ENCODE data around the gene ABCB11.

Gene ABCB11

DNA sequence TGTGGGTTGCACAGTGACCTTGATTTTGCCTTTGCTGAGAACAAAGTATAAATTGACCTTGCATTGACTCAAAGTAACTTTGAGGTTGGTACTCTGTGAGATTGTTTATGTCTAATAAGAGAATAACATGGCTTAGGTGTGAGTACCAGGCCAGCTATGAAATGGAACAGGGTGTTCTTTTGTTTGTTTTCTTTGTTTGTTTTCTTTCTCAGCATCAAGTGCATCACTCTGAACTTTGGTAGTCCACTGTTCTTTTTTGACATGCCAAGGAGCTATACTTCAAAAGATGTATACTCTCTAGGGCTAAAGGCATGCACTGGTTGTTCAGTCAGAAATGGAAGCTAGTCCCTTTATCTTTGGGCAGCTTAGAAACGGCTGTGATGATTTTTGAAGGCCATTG is 5.1 kb downstream of the ABCB11 start:
- no peak overlapping the region for H2BK5ac ChIP-seq (ENCODE audit: low read depth, low read length, poor library complexity)
- no peak overlapping the region for H4K91ac ChIP-seq (ENCODE audit: low read depth, low read length)
- no peak overlapping the region for H3K9ac ChIP-seq (ENCODE audit: low read length)
- no peaks in the 10 kb centered on the region for H3K27me3 ChIP-seq (ENCODE audit: insufficient read depth, low read length)
- no peaks in the 10 kb centered on the region for H3K9me3 ChIP-seq (ENCODE audit: insufficient read depth, low read depth, low read length)
- H3K18ac ChIP-seq (ENCODE audit: low read length), result no peak overlapping the region
- H3K4me2 ChIP-seq (ENCODE audit: low read length), result no peak overlapping the region
- no CpG with 5 or more reads among the region's 1 CpG for WGBS (ENCODE audit: extremely low coverage, insufficient coverage, insufficient read length)
- no peak overlapping the region for H4K12ac ChIP-seq (ENCODE audit: low read depth, low read length)
- no peak overlapping the region for H4K8ac ChIP-seq (ENCODE audit: low read depth, low read length)
- DNase-seq, result no peak
- no peaks in the 10 kb centered on the region for H3K79me2 ChIP-seq (ENCODE audit: control insufficient read depth, insufficient read depth, low read length, poor library complexity)
- no peak overlapping the region for H2AK5ac ChIP-seq (ENCODE audit: low read length)
- H3K27ac ChIP-seq (ENCODE audit: low read depth, low read length), result no peak overlapping the region
- no peak overlapping the region for H2AFZ ChIP-seq (ENCODE audit: insufficient read depth, low read length, poor library complexity)
- H3K4ac ChIP-seq (ENCODE audit: low read depth, low read length), result no peak overlapping the region
- H2BK12ac ChIP-seq (ENCODE audit: low read length), result no peak overlapping the region
- H3K4me3 ChIP-seq (ENCODE audit: low read depth, low read length), result no peak overlapping the region
- no peaks in the 10 kb centered on the region for H3K36me3 ChIP-seq (ENCODE audit: control insufficient read depth in 1 of 2, insufficient read depth in 2 of 2, low read length in 2 of 2)
- H3K23ac ChIP-seq (ENCODE audit: low read length), result no peak overlapping the region
- H3K4me1 ChIP-seq (ENCODE audit: control insufficient read depth in 1 of 2, insufficient read depth in 2 of 2, low read length in 2 of 2), result no peaks in the 10 kb centered on the region
- H3K79me1 ChIP-seq (ENCODE audit: low read length), result no peaks in the 10 kb centered on the region
- H3K14ac ChIP-seq (ENCODE audit: low read length), result no peak overlapping the region
- no peak overlapping the region for H2BK120ac ChIP-seq (ENCODE audit: insufficient read depth, low read length, poor library complexity)

DNA sequence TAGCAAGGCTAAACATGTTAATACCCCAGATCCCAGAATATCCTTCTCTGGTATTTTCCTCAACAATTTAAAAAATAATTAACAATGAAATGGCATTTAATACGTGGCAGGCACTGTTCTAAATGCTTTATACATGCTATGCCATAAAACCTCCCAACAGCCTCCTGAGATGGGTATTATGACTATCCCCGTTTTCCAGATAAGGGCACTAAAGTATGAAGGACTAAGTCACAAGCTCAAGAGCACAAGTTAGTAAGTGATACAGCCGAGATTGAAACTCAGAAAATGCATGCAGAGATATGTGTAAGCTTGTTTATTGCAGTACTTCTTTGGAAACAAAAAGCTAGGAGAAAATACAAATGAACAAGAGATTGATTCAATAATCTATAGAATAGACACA is 8.0 kb downstream of the ABCB11 start:
- Histone ChIP-seq H3K4me3 (ENCODE audit: low read depth, low read length) (no peak overlapping the region), H2BK120ac (ENCODE audit: insufficient read depth, low read length, poor library complexity) (no peak overlapping the region), H2AK5ac (ENCODE audit: low read length) (no peak overlapping the region), H2BK5ac (ENCODE audit: low read depth, low read length, poor library complexity) (no peak overlapping the region), H3K79me1 (ENCODE audit: low read length) (no peaks in the 10 kb centered on the region), H3K4me2 (ENCODE audit: low read length) (no peak overlapping the region), H3K9ac (ENCODE audit: low read length) (no peak overlapping the region), H3K4ac (ENCODE audit: low read depth, low read length) (no peak overlapping the region), H4K12ac (ENCODE audit: low read depth, low read length) (no peak overlapping the region), H3K27me3 (ENCODE audit: insufficient read depth, low read length) (no peaks in the 10 kb centered on the region), H4K91ac (ENCODE audit: low read depth, low read length) (no peak overlapping the region), H3K79me2 (ENCODE audit: control insufficient read depth, insufficient read depth, low read length, poor library complexity) (no peaks in the 10 kb centered on the region), H3K36me3 (ENCODE audit: control insufficient read depth in 1 of 2, insufficient read depth in 2 of 2, low read length in 2 of 2) (no peaks in the 10 kb centered on the region), H3K9me3 (ENCODE audit: insufficient read depth, low read depth, low read length) (no peaks in the 10 kb centered on the region), H2BK12ac (ENCODE audit: low read length) (no peak overlapping the region), H3K23ac (ENCODE audit: low read length) (no peak overlapping the region), H4K8ac (ENCODE audit: low read depth, low read length) (no peak overlapping the region), H3K27ac (ENCODE audit: low read depth, low read length) (no peak overlapping the region), H2AFZ (ENCODE audit: insufficient read depth, low read length, poor library complexity) (no peak overlapping the region), H3K18ac (ENCODE audit: low read length) (no peak overlapping the region), H3K14ac (ENCODE audit: low read length) (no peak overlapping the region), H3K4me1 (ENCODE audit: control insufficient read depth in 1 of 2, insufficient read depth in 2 of 2, low read length in 2 of 2) (no peaks in the 10 kb centered on the region)
- no peak for DNase-seq
- no CpG with 5 or more reads among the region's 3 CpGs for WGBS (ENCODE audit: extremely low coverage, insufficient coverage, insufficient read length)

DNA sequence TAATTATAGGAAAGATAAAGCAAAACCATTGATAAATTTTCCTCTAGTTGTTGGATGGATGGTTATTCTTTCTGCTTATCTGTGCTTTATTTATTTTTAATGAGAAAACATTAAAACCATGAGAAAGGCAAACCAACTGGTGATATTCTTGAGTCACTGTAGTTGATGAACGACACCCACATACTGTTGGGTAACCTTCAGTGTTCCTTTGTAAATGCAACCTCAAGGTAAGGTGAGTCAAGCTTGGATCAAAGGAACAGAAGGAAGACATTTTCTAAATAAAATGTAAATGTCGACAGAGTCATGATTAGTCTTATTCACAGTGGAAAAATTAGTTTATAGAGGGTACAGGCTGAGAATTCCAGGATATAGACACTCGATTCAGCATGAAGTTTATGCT is 12.7 kb downstream of the ABCB11 start:
- no peaks in the 10 kb centered on the region for H3K79me1 ChIP-seq (ENCODE audit: low read length)
- no peak overlapping the region for H3K4ac ChIP-seq (ENCODE audit: low read depth, low read length)
- no peak overlapping the region for H2BK120ac ChIP-seq (ENCODE audit: insufficient read depth, low read length, poor library complexity)
- H4K12ac ChIP-seq (ENCODE audit: low read depth, low read length), result no peak overlapping the region
- H3K36me3 ChIP-seq (ENCODE audit: control insufficient read depth in 1 of 2, insufficient read depth in 2 of 2, low read length in 2 of 2), result no peaks in the 10 kb centered on the region
- no peak overlapping the region for H4K8ac ChIP-seq (ENCODE audit: low read depth, low read length)
- no CpG with 5 or more reads among the region's 3 CpGs for WGBS (ENCODE audit: extremely low coverage, insufficient coverage, insufficient read length)
- no peaks in the 10 kb centered on the region for H3K9me3 ChIP-seq (ENCODE audit: insufficient read depth, low read depth, low read length)
- no peaks in the 10 kb centered on the region for H3K27me3 ChIP-seq (ENCODE audit: insufficient read depth, low read length)
- H4K91ac ChIP-seq (ENCODE audit: low read depth, low read length), result no peak overlapping the region
- H3K14ac ChIP-seq (ENCODE audit: low read length), result no peak overlapping the region
- no peak overlapping the region for H3K18ac ChIP-seq (ENCODE audit: low read length)
- H3K4me1 ChIP-seq (ENCODE audit: control insufficient read depth in 1 of 2, insufficient read depth in 2 of 2, low read length in 2 of 2), result peaks cover 0 to 2% of the 10 kb centered on the region in 2 experiments
- no peak overlapping the region for H3K4me3 ChIP-seq (ENCODE audit: low read depth, low read length)
- no peak overlapping the region for H2BK12ac ChIP-seq (ENCODE audit: low read length)
- H3K4me2 ChIP-seq (ENCODE audit: low read length), result no peak overlapping the region
- no peak overlapping the region for H3K23ac ChIP-seq (ENCODE audit: low read length)
- no peak overlapping the region for H2AK5ac ChIP-seq (ENCODE audit: low read length)
- no peak overlapping the region for H3K9ac ChIP-seq (ENCODE audit: low read length)
- H2AFZ ChIP-seq (ENCODE audit: insufficient read depth, low read length, poor library complexity), result no peak overlapping the region
- H3K79me2 ChIP-seq (ENCODE audit: control insufficient read depth, insufficient read depth, low read length, poor library complexity), result no peaks in the 10 kb centered on the region
- H3K27ac ChIP-seq (ENCODE audit: low read depth, low read length), result no peak overlapping the region
- no peak for DNase-seq
- no peak overlapping the region for H2BK5ac ChIP-seq (ENCODE audit: low read depth, low read length, poor library complexity)

DNA sequence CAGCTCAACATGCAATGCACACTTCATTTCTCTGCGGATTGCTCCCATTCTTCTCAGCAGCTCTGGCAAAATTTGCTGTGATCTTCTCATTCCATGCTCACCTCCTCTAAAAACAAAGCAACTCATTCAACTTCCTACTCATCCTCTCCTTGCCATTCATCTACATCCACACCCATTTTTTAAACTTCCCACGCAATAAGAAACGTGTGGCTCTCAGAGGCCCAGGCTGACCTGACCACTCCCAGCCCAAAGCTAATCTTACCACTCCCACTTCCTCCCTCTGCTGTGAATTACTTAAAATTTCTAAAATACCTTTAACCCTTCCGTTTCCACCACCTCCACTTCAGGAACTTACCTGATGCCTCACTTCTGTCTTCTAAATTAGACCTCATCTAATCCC is 15.2 kb downstream of the ABCB11 start:
- WGBS (ENCODE audit: extremely low coverage, insufficient coverage, insufficient read length), result no CpG with 5 or more reads among the region's 4 CpGs

More for the DNA sequence above, 15.2 kb downstream of the ABCB11 start:
- no peak overlapping the region for H3K14ac ChIP-seq (ENCODE audit: low read length)
- no peak overlapping the region for H3K4me2 ChIP-seq (ENCODE audit: low read length)
- H3K9me3 ChIP-seq (ENCODE audit: insufficient read depth, low read depth, low read length), result no peaks in the 10 kb centered on the region
- no peak overlapping the region for H4K8ac ChIP-seq (ENCODE audit: low read depth, low read length)
- no peak overlapping the region for H3K18ac ChIP-seq (ENCODE audit: low read length)
- H3K79me2 ChIP-seq (ENCODE audit: control insufficient read depth, insufficient read depth, low read length, poor library complexity), result no peaks in the 10 kb centered on the region
- H2BK5ac ChIP-seq (ENCODE audit: low read depth, low read length, poor library complexity), result no peak overlapping the region
- H3K79me1 ChIP-seq (ENCODE audit: low read length), result no peaks in the 10 kb centered on the region
- no peak overlapping the region for H3K9ac ChIP-seq (ENCODE audit: low read length)
- no peak overlapping the region for H4K91ac ChIP-seq (ENCODE audit: low read depth, low read length)
- no peak overlapping the region for H2AK5ac ChIP-seq (ENCODE audit: low read length)
- no peak overlapping the region for H2AFZ ChIP-seq (ENCODE audit: insufficient read depth, low read length, poor library complexity)
- no peak overlapping the region for H2BK12ac ChIP-seq (ENCODE audit: low read length)
- no peak overlapping the region for H2BK120ac ChIP-seq (ENCODE audit: insufficient read depth, low read length, poor library complexity)
- no peak overlapping the region for H3K23ac ChIP-seq (ENCODE audit: low read length)
- no peaks in the 10 kb centered on the region for H3K36me3 ChIP-seq (ENCODE audit: control insufficient read depth in 1 of 2, insufficient read depth in 2 of 2, low read length in 2 of 2)
- no peaks in the 10 kb centered on the region for H3K27me3 ChIP-seq (ENCODE audit: insufficient read depth, low read length)
- peaks cover 0 to 2% of the 10 kb centered on the region in 2 experiments for H3K4me1 ChIP-seq (ENCODE audit: control insufficient read depth in 1 of 2, insufficient read depth in 2 of 2, low read length in 2 of 2)
- no peak for DNase-seq
- no peak overlapping the region for H3K4me3 ChIP-seq (ENCODE audit: low read depth, low read length)
- no peak overlapping the region for H4K12ac ChIP-seq (ENCODE audit: low read depth, low read length)
- H3K4ac ChIP-seq (ENCODE audit: low read depth, low read length), result no peak overlapping the region
- H3K27ac ChIP-seq (ENCODE audit: low read depth, low read length), result no peak overlapping the region
